Astrocyte (in vitro differentiated cells and primary cell): ENCODE data around the gene DCUN1D4. TPM values are rescaled to one million over a fixed set of nuclear protein-coding genes. Genes with fewer than 3 reads are reported as not detected.
A peak's percentile ranks its signal among the peaks of the same experiment; 100 is the strongest.

Experiments used
- DNase-seq: peaks from one replicate; pipeline ENCODE4 v3.0.0-alpha.2; 2010; ENCODE audit warnings: low read depth
- FAIRE-seq: peaks from 2 replicates; lab custom pipeline; 2011; peaks lifted over from hg19 to GRCh38; lab: Jason Lieb, UNC
- H2AFZ ChIP-seq: 2 replicates; pipeline ENCODE4 v1.6.0; 2012; ENCODE audit warnings: low read depth, low read length, inconsistent platforms
- H3K27ac ChIP-seq: 2 replicates; pipeline ENCODE4 v1.5.1; 2011; ENCODE audit warnings: low read depth, low read length, inconsistent platforms
- H3K27me3 ChIP-seq: 2 replicates; pipeline ENCODE4 v1.6.0; 2011; ENCODE audit warnings: low read length, inconsistent platforms; ENCODE audit not compliant: insufficient read depth
- H3K36me3 ChIP-seq: 2 replicates; pipeline ENCODE4 v1.5.1; 2011; ENCODE audit warnings: low read length, inconsistent platforms; ENCODE audit not compliant: insufficient read depth
- H3K4me1 ChIP-seq: 2 replicates; pipeline ENCODE4 v1.5.1; 2011; ENCODE audit warnings: low read length, inconsistent platforms; ENCODE audit not compliant: insufficient read depth
- H3K4me2 ChIP-seq: 2 replicates; pipeline ENCODE4 v1.6.0; 2012; ENCODE audit warnings: low read length, inconsistent platforms
- H3K4me3 ChIP-seq: 2 replicates; pipeline ENCODE4 v1.5.1; 2011; ENCODE audit warnings: low read depth, mild to moderate bottlenecking, low read length, inconsistent platforms; ENCODE audit not compliant: insufficient read depth
- H3K79me2 ChIP-seq: 2 replicates; pipeline ENCODE4 v1.6.0; 2012; ENCODE audit warnings: mild to moderate bottlenecking, low read length, inconsistent platforms; ENCODE audit not compliant: insufficient read depth
- H3K9ac ChIP-seq: 2 replicates; pipeline ENCODE4 v1.6.0; 2012; ENCODE audit warnings: mild to moderate bottlenecking, low read length, inconsistent platforms
- H3K9me3 ChIP-seq: 2 replicates; pipeline ENCODE4 v1.5.1; 2012; ENCODE audit warnings: low read depth, mild to moderate bottlenecking, low read length, inconsistent platforms; ENCODE audit not compliant: insufficient read depth
- H4K20me1 ChIP-seq: 2 replicates; pipeline ENCODE4 v1.6.0; 2012; ENCODE audit warnings: low read length, inconsistent platforms; ENCODE audit not compliant: insufficient read depth
- H3K27ac Mint-ChIP-seq: one replicate; pipeline ENCODE4 v1.8.0; 2021; ENCODE audit warnings: mild to moderate bottlenecking, mixed read lengths; ENCODE audit not compliant: unreplicated experiment
- H3K27me3 Mint-ChIP-seq: one replicate; pipeline ENCODE4 v1.8.0; 2021; ENCODE audit warnings: low read depth, mixed read lengths; ENCODE audit not compliant: unreplicated experiment
- H3K36me3 Mint-ChIP-seq: one replicate; pipeline ENCODE4 v1.8.0; 2021; ENCODE audit warnings: low read depth, mixed read lengths; ENCODE audit not compliant: unreplicated experiment
- H3K4me1 Mint-ChIP-seq: one replicate; pipeline ENCODE4 v1.8.0; 2021; ENCODE audit warnings: low read depth, mixed read lengths; ENCODE audit not compliant: unreplicated experiment
- H3K4me3 Mint-ChIP-seq: one replicate; pipeline ENCODE4 v1.8.0; 2021; ENCODE audit warnings: mild to moderate bottlenecking, moderate library complexity, mixed read lengths; ENCODE audit not compliant: unreplicated experiment
- H3K9me3 Mint-ChIP-seq: one replicate; pipeline ENCODE4 v1.8.0; 2021; ENCODE audit warnings: mild to moderate bottlenecking, mixed read lengths; ENCODE audit not compliant: unreplicated experiment
- CTCF ChIP-seq: IDR thresholded peaks from 2 replicates; pipeline ENCODE4 v1.5.1; 2011; ENCODE audit warnings: low read depth, mild to moderate bottlenecking, inconsistent platforms, low read length, moderate library complexity; ENCODE audit not compliant: insufficient read depth
- EZH2 ChIP-seq: IDR thresholded peaks from 2 replicates; pipeline ENCODE4 v1.6.1; 2012; ENCODE audit warnings: mild to moderate bottlenecking, low read length, inconsistent platforms; ENCODE audit not compliant: insufficient read depth
- total RNA-seq: library from RNA; stranded (reverse); gene quantifications from 2 replicates; pipeline ENCODE4 v1.2.1, GENCODE V29; 2021

Gene DCUN1D4
- total RNA-seq, 1 donor from 2014 or later: 59.0 TPM

GRCh38 chr4:51858605-51859202 is 15.8 kb downstream of the DCUN1D4 start:
- no peaks in the 10 kb centered on the region for H3K4me1 ChIP-seq

GRCh38 chr4:51859476-51860031 is 16.6 kb downstream of the DCUN1D4 start:
- H3K27me3 ChIP-seq: no peaks in the 10 kb centered on the region
- H3K4me3 ChIP-seq: no peak overlapping the region
- Mint-ChIP-seq H3K27ac (no peak overlapping the region), H3K4me3 (no peak overlapping the region), H3K27me3 (no peaks in the 10 kb centered on the region), H3K9me3 (no peaks in the 10 kb centered on the region), H3K36me3 (peaks cover 9% of the 10 kb centered on the region), H3K4me1 (peaks cover 17% of the 10 kb centered on the region)
- H3K27ac ChIP-seq: no peak overlapping the region
- H3K36me3 ChIP-seq: peaks cover 9% of the 10 kb centered on the region
- H4K20me1 ChIP-seq: peaks cover 63% of the 10 kb centered on the region
- TF ChIP-seq EZH2: no peak
- TF ChIP-seq CTCF: no peak
- FAIRE-seq (no peak), DNase-seq (no peak)
- H3K79me2 ChIP-seq: peaks cover 86% of the 10 kb centered on the region
- no peaks in the 10 kb centered on the region for H3K9me3 ChIP-seq
- no peak overlapping the region for H3K4me2 ChIP-seq
- H2AFZ ChIP-seq: no peak overlapping the region
- H3K4me1 ChIP-seq: no peaks in the 10 kb centered on the region
- H3K9ac ChIP-seq: no peak overlapping the region

More at GRCh38 chr4:51858605-51859202, 15.8 kb downstream of the DCUN1D4 start:
- Mint-ChIP-seq H3K27me3 (no peaks in the 10 kb centered on the region), H3K36me3 (peaks cover 9% of the 10 kb centered on the region), H3K4me3 (no peak overlapping the region), H3K4me1 (peaks cover 18% of the 10 kb centered on the region), H3K27ac (no peak overlapping the region), H3K9me3 (no peaks in the 10 kb centered on the region)
- peak; percentile 5 for FAIRE-seq
- Histone ChIP-seq H3K9ac (no peak overlapping the region), H3K4me2 (no peak overlapping the region), H3K36me3 (peaks cover 4% of the 10 kb centered on the region), H3K27me3 (no peaks in the 10 kb centered on the region), H2AFZ (no peak overlapping the region), H4K20me1 (peaks cover 69% of the 10 kb centered on the region), H3K9me3 (no peaks in the 10 kb centered on the region), H3K27ac (no peak overlapping the region), H3K4me3 (no peak overlapping the region), H3K79me2 (peaks cover 94% of the 10 kb centered on the region)
- TF ChIP-seq EZH2 (no peak), CTCF (no peak)
- no peak for DNase-seq

GRCh38 chr4:51862199-51862598 is 19.2 kb downstream of the DCUN1D4 start:
- Histone ChIP-seq H2AFZ (no peak overlapping the region), H3K27me3 (no peaks in the 10 kb centered on the region), H3K9ac (no peak overlapping the region), H3K9me3 (no peaks in the 10 kb centered on the region), H3K36me3 (peaks cover 18% of the 10 kb centered on the region), H4K20me1 (peaks cover 46% of the 10 kb centered on the region), H3K79me2 (peaks cover 59% of the 10 kb centered on the region), H3K4me1 (no peaks in the 10 kb centered on the region), H3K4me2 (no peak overlapping the region), H3K4me3 (no peak overlapping the region), H3K27ac (no peak overlapping the region)
- peaks cover 19% of the 10 kb centered on the region for H3K36me3 Mint-ChIP-seq
- no peaks in the 10 kb centered on the region for H3K9me3 Mint-ChIP-seq
- TF ChIP-seq CTCF (no peak), EZH2 (no peak)
- H3K4me3 Mint-ChIP-seq: no peak overlapping the region
- H3K4me1 Mint-ChIP-seq: peaks cover 17% of the 10 kb centered on the region
- no peak for FAIRE-seq
- H3K27ac Mint-ChIP-seq: no peak overlapping the region
- H3K27me3 Mint-ChIP-seq: no peaks in the 10 kb centered on the region
- no peak for DNase-seq
